Measurements from ENCODE around the gene DCK. TPM values are rescaled to one million over a fixed set of nuclear protein-coding genes. Genes with fewer than 3 reads are reported as not detected.

The DCK gene
- total and polyA plus RNA-seq, 2 donors (not counting 1 experiment from before 2014, with no cell fraction given), result 34.8 to 58.2 TPM

GRCh38 chr4:71009086-71009485, 15.6 kb downstream of the DCK start:
- DNase-seq (no peak), ATAC-seq (ENCODE audit: low read depth) (no peak)
- peaks cover 53% of the 10 kb centered on the region for H3K4me1 Mint-ChIP-seq
- H3K27ac ChIP-seq (ENCODE audit: low read length in 2 of 2), result peak overlapping the region in 1 of 2 donors; percentile 93
- ChIA-PET POLR2A (no interaction called here), CTCF (interaction anchor here (1.2 to 7.7 kb wide), 12 partner anchors 10 to 408 kb away, joined by 3 to 245 read pairs (median 4); partner anchors contain the start of gene DCK)
- no peak for TF ChIP-seq CTCF (IDR thresholded peaks at IDR 0.05)
- no peak for TF ChIP-seq EZH2 (IDR thresholded peaks at IDR 0.05; ENCODE audit: borderline replicate concordance, insufficient read depth, low read depth, low read length, poor library complexity, severe bottlenecking)
- H3K4me1 ChIP-seq (ENCODE audit: control insufficient read depth in 2 of 2, insufficient read depth in 2 of 2, low read length in 2 of 2), result peaks cover 49 to 51% of the 10 kb centered on the region in 2 donors
- H3K9me3 ChIP-seq (ENCODE audit: control extremely low read depth in 1 of 3, control insufficient read depth in 2 of 3, insufficient read depth in 1 of 3, low read length in 2 of 3), result no peaks in the 10 kb centered on the region
- intact Hi-C loops (cut with micrococcal nuclease), result loop anchor here (5.0 kb wide), 1 partner anchor 407 kb away; no protein-coding TSS in a partner anchor
- H3K9me3 Mint-ChIP-seq (ENCODE audit: insufficient read depth), result no peaks in the 10 kb centered on the region
- no peaks in the 10 kb centered on the region for H3K27me3 ChIP-seq (replicated peaks in 1 of 4; ENCODE audit: control extremely low read depth in 1 of 4, control insufficient read depth in 3 of 4, insufficient read depth in 4 of 4, low read length in 3 of 4)
- peak overlapping the region; percentile 36 for H3K4me2 ChIP-seq (replicated peaks; ENCODE audit: low read depth, low read length, poor library complexity, severe bottlenecking)
- peaks cover 2 to 17% of the 10 kb centered on the region in 2 experiments for H3K36me3 ChIP-seq (replicated peaks in 1 of 2; ENCODE audit: control extremely low read depth in 1 of 2, control insufficient read depth in 1 of 2, extremely low read depth in 1 of 2, insufficient read depth in 2 of 2, low read length in 1 of 2)
- no peak overlapping the region for H3K4me3 Mint-ChIP-seq
- no peak overlapping the region for H3K4me3 ChIP-seq (ENCODE audit: control extremely low read depth in 1 of 5, extremely low read depth in 1 of 5, insufficient read depth in 1 of 5, low read depth in 2 of 5, low read length in 4 of 5)
- WGBS (ENCODE audit: insufficient coverage), result no CpG with 5 or more reads among the region's 3 CpGs
- H3K27me3 Mint-ChIP-seq, result no peaks in the 10 kb centered on the region
- H2AFZ ChIP-seq (ENCODE audit: insufficient read depth, low read depth, low read length, poor library complexity, severe bottlenecking), result no peak overlapping the region
- peaks cover 39% of the 10 kb centered on the region for H4K20me1 ChIP-seq (ENCODE audit: control insufficient read depth, insufficient read depth, low read length, poor library complexity, severe bottlenecking)
- peak overlapping the region; percentile 76 for H3K27ac Mint-ChIP-seq
- peaks cover 89% of the 10 kb centered on the region for H3K79me2 ChIP-seq (ENCODE audit: control insufficient read depth, insufficient read depth, low read length)
- H3K9ac ChIP-seq (ENCODE audit: low read length), result no peak overlapping the region

- Histone ChIP-seq H3K27me3 (replicated peaks in 1 of 4; ENCODE audit: control extremely low read depth in 1 of 4, control insufficient read depth in 3 of 4, insufficient read depth in 4 of 4, low read length in 3 of 4) (no peaks in the 10 kb centered on the region), H3K4me2 (replicated peaks; ENCODE audit: low read depth, low read length, poor library complexity, severe bottlenecking) (peak overlapping the region; percentile 36), H3K9me3 (ENCODE audit: control extremely low read depth in 1 of 3, control insufficient read depth in 2 of 3, insufficient read depth in 1 of 3, low read length in 2 of 3) (no peaks in the 10 kb centered on the region), H3K79me2 (ENCODE audit: control insufficient read depth, insufficient read depth, low read length) (peaks cover 86% of the 10 kb centered on the region), H4K20me1 (ENCODE audit: control insufficient read depth, insufficient read depth, low read length, poor library complexity, severe bottlenecking) (peaks cover 36% of the 10 kb centered on the region), H3K27ac (ENCODE audit: low read length in 2 of 2) (peak overlapping the region in 1 of 2 donors; percentile 93), H3K4me1 (ENCODE audit: control insufficient read depth in 2 of 2, insufficient read depth in 2 of 2, low read length in 2 of 2) (peaks cover 39 to 42% of the 10 kb centered on the region in 2 donors), H3K4me3 (ENCODE audit: control extremely low read depth in 1 of 5, extremely low read depth in 1 of 5, insufficient read depth in 1 of 5, low read depth in 2 of 5, low read length in 4 of 5) (no peak overlapping the region), H3K9ac (ENCODE audit: low read length) (peak overlapping the region; percentile 11), H3K36me3 (replicated peaks in 1 of 2; ENCODE audit: control extremely low read depth in 1 of 2, control insufficient read depth in 1 of 2, extremely low read depth in 1 of 2, insufficient read depth in 2 of 2, low read length in 1 of 2) (peaks cover 2 to 17% of the 10 kb centered on the region in 2 experiments), H2AFZ (ENCODE audit: insufficient read depth, low read depth, low read length, poor library complexity, severe bottlenecking) (peak overlapping the region; percentile 49)
- Mint-ChIP-seq H3K9me3 (ENCODE audit: insufficient read depth) (no peaks in the 10 kb centered on the region), H3K27ac (peak overlapping the region; percentile 76), H3K4me1 (peaks cover 49% of the 10 kb centered on the region), H3K27me3 (no peaks in the 10 kb centered on the region), H3K4me3 (peak overlapping the region; percentile 59)
- DNase-seq (peak; percentile 76), ATAC-seq (ENCODE audit: low read depth) (peak; percentile 51)
- intact Hi-C loops (cut with micrococcal nuclease), result loop anchor here (1.0 to 5.0 kb wide), 5 partner anchors 17 to 408 kb away; partner anchors contain the start of genes DCK and GRSF1
- ChIA-PET CTCF (interaction anchor here (0.6 to 7.7 kb wide), 38 partner anchors 9 to 410 kb away, joined by 3 to 245 read pairs (median 4); partner anchors contain the start of genes DCK, GRSF1 and MOB1B), POLR2A (interaction anchor here (0.6 to 1.3 kb wide), 4 partner anchors 16 to 171 kb away, joined by 3 to 12 read pairs (median 3); partner anchors contain the start of genes DCK and GRSF1)
- TF ChIP-seq CTCF (IDR thresholded peaks at IDR 0.05), result peak; percentile 85
- no peak for TF ChIP-seq EZH2 (IDR thresholded peaks at IDR 0.05; ENCODE audit: borderline replicate concordance, insufficient read depth, low read depth, low read length, poor library complexity, severe bottlenecking)
- no CpG with 5 or more reads among the region's 3 CpGs for WGBS (ENCODE audit: insufficient coverage)
These were observed 16.6 kb downstream of the DCK start for GRCh38 chr4:71009890-71010588.
